GM19193 (cell line): ENCODE results near the gene C6orf141.

ENCODE experiments used
- POLR2A ChIP-seq: IDR thresholded peaks from 4 replicates; pipeline ENCODE4 v1.6.1; 2011; ENCODE audit not compliant: insufficient read depth, insufficient read length; ENCODE audit errors: extremely low read depth

Gene C6orf141

GRCh38 chr6:49528571-49528970 lies 21.9 kb upstream of the C6orf141 start:
- TF ChIP-seq POLR2A: no peak

DNA sequence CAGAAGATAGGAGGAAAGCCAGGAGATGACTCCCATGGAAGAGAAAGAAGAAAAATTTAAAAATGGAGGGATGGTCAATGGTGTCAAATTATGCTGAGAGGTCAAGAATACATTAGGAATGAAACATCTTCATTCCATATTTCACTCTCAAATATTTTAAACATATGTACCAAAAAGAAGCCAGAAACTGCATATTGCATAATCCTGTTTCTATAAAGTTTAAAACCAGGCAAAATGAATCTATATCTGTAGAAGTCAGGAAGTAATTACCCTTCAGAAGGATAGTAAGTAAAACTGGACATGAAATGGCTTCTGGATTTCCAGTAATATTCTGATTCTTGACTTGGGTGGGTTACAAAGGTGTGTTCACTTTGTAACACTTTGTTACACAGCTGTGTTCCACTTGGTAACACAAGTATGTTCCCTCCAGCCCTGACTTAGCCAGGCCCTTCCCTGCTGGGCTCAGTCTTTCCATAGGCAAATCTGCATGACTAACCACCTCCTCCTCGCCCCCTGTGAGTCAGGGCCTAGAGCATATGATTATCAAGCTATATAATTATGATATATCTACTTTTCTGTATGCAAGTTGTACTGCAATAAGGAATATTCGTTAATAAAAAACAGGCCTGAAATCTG lies 20.2 kb upstream of the C6orf141 start:
- no peak for TF ChIP-seq POLR2A

DNA sequence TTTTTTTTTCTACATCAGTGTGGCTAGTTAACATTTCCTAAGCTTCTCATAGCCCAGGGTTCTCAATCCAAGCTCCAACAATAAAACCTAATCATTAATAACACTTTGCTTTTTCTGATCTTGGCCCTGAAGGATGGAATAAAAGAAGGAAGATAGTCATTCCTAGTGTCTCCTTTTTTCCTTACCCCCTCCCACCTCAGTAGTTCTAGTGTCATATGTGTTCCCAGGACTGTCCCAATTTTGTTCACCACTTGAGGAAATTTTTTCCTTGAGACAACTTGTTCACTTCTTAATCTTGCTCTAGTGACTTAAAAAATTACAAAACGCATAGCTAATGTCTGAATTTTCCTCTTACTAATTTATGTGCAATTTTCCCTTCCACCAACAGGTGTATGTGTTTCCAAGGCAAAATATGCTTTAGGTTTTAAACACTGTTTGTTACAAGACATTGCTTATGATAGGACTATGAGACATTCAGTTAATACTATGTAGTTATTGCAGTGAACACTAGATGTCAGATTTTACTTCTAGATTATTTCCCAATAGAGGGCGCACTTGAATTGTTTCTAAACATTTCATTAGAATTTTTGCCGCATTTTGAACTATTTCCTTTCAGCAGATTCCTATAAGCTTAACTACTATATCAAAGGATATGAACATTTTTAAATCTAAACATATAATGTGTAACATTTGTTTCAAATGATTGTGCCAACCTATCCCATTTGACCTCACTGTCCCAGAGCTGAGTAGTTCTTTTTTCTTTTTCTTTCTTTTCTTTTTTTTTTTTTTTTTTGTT lies 18.5 kb upstream of the C6orf141 start:
- TF ChIP-seq POLR2A: no peak

DNA sequence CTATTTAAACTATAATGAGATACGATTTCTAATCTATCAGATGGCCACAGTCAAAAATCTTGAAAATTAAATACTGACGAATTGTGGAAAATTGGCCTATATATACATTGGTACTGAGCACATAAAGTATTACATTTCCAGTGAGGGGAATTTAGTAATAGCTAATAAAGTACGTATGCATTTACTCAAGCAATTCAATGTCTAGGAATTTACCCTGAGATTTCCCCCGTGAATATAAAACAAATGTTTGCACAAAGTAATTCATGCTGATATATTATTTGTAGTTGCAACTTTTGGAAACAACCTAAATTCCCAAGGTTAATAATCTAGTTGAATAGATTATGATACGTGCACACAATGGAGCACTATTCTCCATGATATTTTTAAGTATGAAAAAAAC lies 14.7 kb upstream of the C6orf141 start:
- TF ChIP-seq POLR2A: no peak

DNA sequence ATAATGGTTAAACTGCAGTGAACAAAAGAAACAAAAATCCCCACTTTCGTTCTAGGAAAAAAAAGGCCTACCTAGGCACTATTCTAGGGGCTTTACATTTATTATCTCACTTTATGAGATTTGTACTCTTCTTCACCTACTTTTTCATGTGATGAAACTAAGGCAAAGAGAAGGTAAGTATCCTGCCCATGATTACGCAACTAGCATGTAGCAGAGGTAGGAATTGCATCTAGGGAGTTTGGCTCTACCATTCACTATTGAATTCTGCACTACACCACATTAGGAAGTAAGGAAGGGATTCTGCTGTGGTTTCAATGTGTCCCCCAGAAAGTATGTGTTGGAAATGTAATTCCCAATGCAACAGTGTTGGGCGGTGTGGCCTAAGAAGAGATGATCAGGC lies 11.4 kb upstream of the C6orf141 start:
- TF ChIP-seq POLR2A: no peak

GRCh38 chr6:49540614-49541013 lies 9.9 kb upstream of the C6orf141 start:
- TF ChIP-seq POLR2A: no peak

DNA sequence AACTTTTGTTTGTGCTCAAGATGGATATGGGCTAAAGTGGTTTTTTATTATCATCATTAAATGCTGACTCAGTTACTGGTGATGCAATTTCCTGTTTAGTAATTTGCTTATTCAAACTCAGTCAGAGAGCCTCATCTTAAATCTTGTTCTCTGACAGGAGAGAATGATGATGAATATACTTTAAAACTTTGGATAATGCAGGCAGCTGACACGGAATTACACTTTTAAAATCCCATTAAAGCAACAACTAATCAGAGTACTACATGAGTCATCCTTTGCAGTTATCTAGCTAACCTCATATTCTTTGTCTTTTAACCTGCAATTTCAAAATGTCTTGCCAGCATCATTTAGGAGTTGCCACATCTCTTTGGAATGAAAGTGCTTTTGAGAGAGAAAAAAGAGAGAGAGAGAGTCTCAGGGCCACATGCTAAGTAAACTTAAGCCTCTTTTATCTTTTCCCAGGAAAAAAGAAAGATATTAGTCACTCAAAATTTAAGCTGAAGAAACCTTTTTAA lies 9.2 kb upstream of the C6orf141 start:
- no peak for TF ChIP-seq POLR2A

- no peak for TF ChIP-seq POLR2A
These were observed 8.5 kb upstream of the C6orf141 start for GRCh38 chr6:49541936-49542335.

GRCh38 chr6:49543087-49543858 lies 7.2 kb upstream of the C6orf141 start:
- no peak for TF ChIP-seq POLR2A

GRCh38 chr6:49546331-49546730 lies 4.1 kb upstream of the C6orf141 start:
- no peak for TF ChIP-seq POLR2A

GRCh38 chr6:49548613-49549304 lies 1.7 kb upstream of the C6orf141 start:
- no peak for TF ChIP-seq POLR2A

DNA sequence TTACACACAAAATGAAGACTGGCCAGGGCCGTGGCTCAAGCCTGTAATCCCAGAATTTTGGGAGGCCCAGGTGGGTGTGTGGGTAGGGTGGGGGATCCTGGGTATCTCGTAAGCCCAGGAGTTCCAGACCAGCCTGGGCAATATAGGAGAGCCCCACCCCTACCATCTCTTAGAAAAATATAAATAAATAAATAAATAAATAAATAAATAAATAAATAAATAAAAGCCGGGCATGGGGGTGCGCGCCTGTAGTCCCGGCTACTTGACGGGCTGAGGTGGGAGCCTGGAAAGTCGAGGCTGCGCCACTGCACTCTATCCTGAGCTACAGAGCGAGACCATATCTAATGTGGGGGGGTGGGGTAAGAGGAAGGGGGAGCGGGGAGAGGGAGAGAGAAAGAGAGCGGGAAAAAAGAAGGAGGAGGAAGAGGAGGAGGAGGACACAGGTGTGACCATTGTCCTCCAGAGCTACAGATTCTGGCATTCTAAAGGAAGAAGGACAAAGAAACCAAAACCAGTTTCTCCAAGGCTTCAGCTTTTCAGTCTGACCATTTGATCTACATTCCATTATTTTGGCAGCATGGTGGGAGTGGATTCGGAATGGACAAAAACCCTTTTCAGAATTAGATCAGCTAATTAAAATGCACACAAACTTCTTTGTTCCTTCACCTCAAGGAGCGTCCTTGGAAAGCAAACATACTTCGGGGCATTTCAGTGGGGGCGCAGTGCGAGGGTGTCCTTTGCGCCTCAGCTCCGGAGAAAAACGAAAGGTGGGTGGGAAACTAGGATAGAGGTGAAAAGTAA lies 577 bp upstream of the C6orf141 start:
- TF ChIP-seq POLR2A: no peak

DNA sequence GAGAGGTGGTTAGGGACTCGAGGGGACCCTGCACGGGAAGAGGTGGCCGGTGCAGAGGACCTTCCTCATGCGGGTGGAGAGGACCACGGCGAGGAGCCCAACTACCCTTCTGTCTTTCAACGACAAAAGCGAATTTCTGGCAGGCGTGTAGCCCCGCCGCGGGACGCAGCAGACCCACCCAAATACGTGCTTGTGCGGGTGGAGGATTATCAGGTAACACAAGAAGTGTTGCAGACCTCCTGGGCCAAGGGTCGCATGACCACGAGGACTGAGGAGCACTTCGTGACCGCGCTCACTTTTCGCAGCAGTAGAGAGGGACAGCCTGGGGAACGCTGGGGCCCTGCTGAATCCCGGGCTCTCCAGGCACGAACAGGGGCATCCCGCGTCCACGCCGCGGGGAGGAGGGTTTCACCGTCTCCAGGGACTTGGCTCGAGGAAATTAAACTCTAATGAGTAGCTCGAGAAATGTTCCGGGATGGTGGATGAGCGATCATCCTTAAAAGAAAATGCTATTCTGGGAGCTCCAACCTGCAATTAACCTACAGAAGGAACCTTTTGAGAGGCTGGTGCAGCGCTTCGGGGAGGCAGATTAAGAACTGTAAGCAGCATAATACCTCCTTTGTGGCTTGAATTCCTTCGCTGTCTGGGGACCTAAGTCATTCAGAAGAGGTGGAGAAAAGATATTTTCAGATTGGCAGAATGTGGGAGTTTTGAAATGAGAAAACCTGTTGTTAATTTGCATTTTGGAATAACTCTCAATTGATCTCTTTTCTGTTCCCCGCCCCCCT lies 804 bp downstream of the C6orf141 start:
- TF ChIP-seq POLR2A: no peak

- no peak for TF ChIP-seq POLR2A
These were observed 1.3 kb downstream of the C6orf141 start for GRCh38 chr6:49551866-49552129.
